ENCODE measurements around the gene SFTPD.

GRCh38 chr10:79936625-79937615, 12.0 kb downstream of the SFTPD start:
- TF ChIP-seq EZH2 (IDR thresholded peaks at IDR 0.05), result no peak
- no peak for TF ChIP-seq POLR2AphosphoS5 (IDR thresholded peaks at IDR 0.05; ENCODE audit: borderline replicate concordance, low read depth, low read length)
- no peak for TF ChIP-seq FOXP2 (optimal IDR thresholded peaks at IDR 0.05; ENCODE audit: control extremely low read depth, extremely low read length, insufficient read depth)

Measured in SK-N-MC (cell line).